SK-N-SH (cell line): ENCODE measurements around the gene FAM200A. TPM values are rescaled to one million over a fixed set of nuclear protein-coding genes. Genes with fewer than 3 reads are reported as not detected.

Experiments used
- CTCF ChIA-PET: fragments of 300-600, 350-600 bp; formaldehyde crosslinking; extraction: SDS; loops from one replicate; lab custom pipeline; 2021; lab: Yijun Ruan, JAX
- POLR2A ChIA-PET: fragments of 350-600 bp; sonication (Branson Sonifier 250); formaldehyde crosslinking; extraction: SDS; loops from one replicate; lab custom pipeline; 2020; ENCODE audit warnings: antibody characterized with exemption, inconsistent platforms; lab: Yijun Ruan, JAX
- DNase-seq: peaks from one replicate; pipeline ENCODE4 v3.0.0; 2012
- H2AFZ ChIP-seq: fragments of 200-600 bp; sonication (generic); 2 replicates; pipeline ENCODE4 v1.8.1; 2016; ENCODE audit warnings: antibody characterized with exemption, mild to moderate bottlenecking, low read depth
- H3F3A ChIP-seq: fragments of 200-600 bp; sonication (generic); replicated peaks from 2 replicates; pipeline ENCODE3; 2016; ENCODE audit warnings: antibody characterized with exemption, mild to moderate bottlenecking; ENCODE audit not compliant: insufficient read depth
- H3K27ac ChIP-seq, 2 experiments: fragments of 200-500 bp in 1 of 2; fragments of 200-600 bp in 1 of 2; sonication (Bioruptor generic) in 1 of 2; sonication (generic), shearing (Covaris generic) in 1 of 2; 2 replicates each; pipeline versions ENCODE4 v1.5.1 to v1.6.1; 2014 to 2016; ENCODE audit warnings: low read depth in 2 of 2, inconsistent platforms in 1 of 2, low read length in 1 of 2, mild to moderate bottlenecking in 1 of 2, mixed read lengths in 1 of 2
- H3K27me3 ChIP-seq: fragments of 200-600 bp; sonication (generic), shearing (Covaris generic); 2 replicates; pipeline ENCODE4 v1.6.1; 2016; ENCODE audit warnings: mixed run types; ENCODE audit not compliant: insufficient read depth
- H3K36me3 ChIP-seq, 2 experiments: fragments of 200-500 bp in 1 of 2; fragments of 200-600 bp in 1 of 2; sonication (Bioruptor generic) in 1 of 2; sonication (generic) in 1 of 2; replicated peaks in 1 of 2; 2 replicates each; pipeline versions ENCODE3 to v1.5.1; 2014 to 2016; ENCODE audit warnings: low read length in 1 of 2, mild to moderate bottlenecking in 1 of 2; ENCODE audit not compliant: insufficient read depth in 2 of 2, control insufficient read depth in 1 of 2
- H3K4me1 ChIP-seq, 2 experiments: fragments of 200-500 bp in 1 of 2; fragments of 200-600 bp in 1 of 2; sonication (Bioruptor generic) in 1 of 2; sonication (generic), shearing (Covaris generic) in 1 of 2; 2 replicates each; pipeline versions ENCODE4 v1.5.1 to v1.6.1; 2014 to 2016; ENCODE audit warnings: low read depth in 1 of 2, low read length in 1 of 2, mixed run types in 1 of 2; ENCODE audit not compliant: insufficient read depth in 2 of 2, control insufficient read depth in 1 of 2
- H3K4me2 ChIP-seq: fragments of 200-600 bp; sonication (generic), shearing (Covaris generic); 2 replicates; pipeline ENCODE4 v1.6.1; 2017; ENCODE audit warnings: mixed run types
- H3K4me3 ChIP-seq, 2 experiments: fragments of 200-500 bp in 1 of 2; fragments of 200-600 bp in 1 of 2; sonication (Bioruptor generic) in 1 of 2; sonication (generic), shearing (Covaris generic) in 1 of 2; 2 replicates each; pipeline versions ENCODE4 v1.5.1 to v1.8.1; 2014 to 2016; ENCODE audit warnings: low read depth in 2 of 2, inconsistent platforms in 1 of 2, low read length in 1 of 2, mild to moderate bottlenecking in 1 of 2, mixed read lengths in 1 of 2, moderate library complexity in 1 of 2
- H3K79me2 ChIP-seq: fragments of 200-600 bp; sonication (generic); 2 replicates; pipeline ENCODE4 v1.8.1; 2017; ENCODE audit warnings: mild to moderate bottlenecking; ENCODE audit not compliant: insufficient read depth
- H3K9ac ChIP-seq: fragments of 200-600 bp; sonication (generic); 2 replicates; pipeline ENCODE4 v1.6.1; 2017; ENCODE audit warnings: mixed run types
- H3K9me2 ChIP-seq: fragments of 200-600 bp; sonication (generic); 2 replicates; pipeline ENCODE4 v1.6.1; 2017; ENCODE audit warnings: mixed run types
- H3K9me3 ChIP-seq: fragments of 200-600 bp; sonication (generic); 2 replicates; pipeline ENCODE4 v1.6.1; 2017; ENCODE audit warnings: mixed run types, mild to moderate bottlenecking, moderate library complexity
- H4K20me1 ChIP-seq: fragments of 200-600 bp; sonication (generic); 2 replicates; pipeline ENCODE4 v1.6.1; 2017; ENCODE audit warnings: mild to moderate bottlenecking, mixed run types; ENCODE audit not compliant: insufficient read depth
- CHD2 ChIP-seq: fragments of 150-350 bp; IDR thresholded peaks from 2 replicates; pipeline ENCODE4 v1.6.1; 2018; ENCODE audit warnings: low read length; ENCODE audit not compliant: partially characterized antibody
- ELF1 ChIP-seq: IDR thresholded peaks from 2 replicates; pipeline ENCODE4 v1.4.0; 2012
- FOXJ3 ChIP-seq: sonication (generic); formaldehyde crosslinking; IDR thresholded peaks from 2 replicates; pipeline ENCODE4 v1.5.1; 2020; ENCODE audit warnings: mild to moderate bottlenecking, missing genetic modification reagents
- FOXM1 ChIP-seq: IDR thresholded peaks from 2 replicates; pipeline ENCODE4 v1.4.0; 2012; ENCODE audit warnings: low read depth, mild to moderate bottlenecking
- GABPA ChIP-seq: IDR thresholded peaks from 2 replicates; pipeline ENCODE4 v1.4.0; 2012; ENCODE audit warnings: low read depth, mild to moderate bottlenecking
- GATA2 ChIP-seq: sonication (generic); formaldehyde crosslinking; IDR thresholded peaks from 2 replicates; pipeline ENCODE4 v1.5.0; 2020; ENCODE audit warnings: mild to moderate bottlenecking, missing genetic modification reagents
- JUND ChIP-seq: IDR thresholded peaks from 2 replicates; pipeline ENCODE4 v1.4.0; 2012
- MEF2A ChIP-seq: IDR thresholded peaks from 2 replicates; pipeline ENCODE4 v1.4.0; 2012; ENCODE audit warnings: low read depth, borderline replicate concordance
- MXI1 ChIP-seq: IDR thresholded peaks from 2 replicates; pipeline ENCODE4 v1.6.1; 2012; ENCODE audit warnings: mild to moderate bottlenecking, low read depth, low read length, improper control_type of control experiment
- NFIC ChIP-seq: IDR thresholded peaks from 2 replicates; pipeline ENCODE4 v1.4.0; 2012; ENCODE audit warnings: borderline replicate concordance
- POLR2AphosphoS5 ChIP-seq: IDR thresholded peaks from 2 replicates; pipeline ENCODE4 v1.6.1; 2012; ENCODE audit warnings: low read depth, low read length
- RCOR1 ChIP-seq: fragments of 150-350 bp; IDR thresholded peaks from 2 replicates; pipeline ENCODE4 v1.6.1; 2017; ENCODE audit warnings: antibody characterized with exemption, low read length
- SIN3A ChIP-seq: IDR thresholded peaks from 2 replicates; pipeline ENCODE4 v1.6.1; 2012; ENCODE audit warnings: low read depth, mild to moderate bottlenecking, low read length, moderate library complexity, borderline replicate concordance
- TAF1 ChIP-seq: IDR thresholded peaks from 2 replicates; pipeline ENCODE4 v1.6.1; 2012; ENCODE audit warnings: low read depth, mild to moderate bottlenecking, low read length, moderate library complexity, borderline replicate concordance
- TEAD4 ChIP-seq: IDR thresholded peaks from 2 replicates; pipeline ENCODE4 v1.4.0; 2012; ENCODE audit warnings: mild to moderate bottlenecking, borderline replicate concordance; ENCODE audit not compliant: insufficient read depth
- WGBS: methylation state at CpG from one replicate; pipeline ENCODE4 v1.1.6; 2017; ENCODE audit warnings: low lambda C conversion rate; 5-methylcytosine and 5-hydroxymethylcytosine counted together
- polyA plus RNA-seq, 3 experiments: library from polyadenylated mRNA; depleted of rRNA; stranded (reverse); fragments of >200 nt; gene quantifications; 2 replicates each; pipeline ENCODE4 v1.2.3, GENCODE V29; 2012
- TF ChIP-seq, protein P1 (sequence below): fragments of 150-350 bp; IDR thresholded peaks from 2 replicates; pipeline ENCODE4 v1.6.1; 2017; ENCODE audit warnings: antibody characterized with exemption, low read length, low read depth, borderline replicate concordance
- TF ChIP-seq, protein P2 (sequence below): fragments of 150-350 bp; IDR thresholded peaks from 2 replicates; pipeline ENCODE4 v1.6.1; 2016; ENCODE audit warnings: mild to moderate bottlenecking, low read depth, low read length
- TF ChIP-seq, protein P3 (sequence below): IDR thresholded peaks from 2 replicates; pipeline ENCODE4; 2012
- TF ChIP-seq, protein P4 (sequence below): IDR thresholded peaks from 2 replicates; pipeline ENCODE4 v1.6.1; 2012; ENCODE audit warnings: mild to moderate bottlenecking, low read depth, low read length, moderate library complexity

The FAM200A gene
- polyA plus RNA-seq, 1 of the 3 experiments (the other 2 are of a cell fraction), result 6.2 TPM

DNA sequence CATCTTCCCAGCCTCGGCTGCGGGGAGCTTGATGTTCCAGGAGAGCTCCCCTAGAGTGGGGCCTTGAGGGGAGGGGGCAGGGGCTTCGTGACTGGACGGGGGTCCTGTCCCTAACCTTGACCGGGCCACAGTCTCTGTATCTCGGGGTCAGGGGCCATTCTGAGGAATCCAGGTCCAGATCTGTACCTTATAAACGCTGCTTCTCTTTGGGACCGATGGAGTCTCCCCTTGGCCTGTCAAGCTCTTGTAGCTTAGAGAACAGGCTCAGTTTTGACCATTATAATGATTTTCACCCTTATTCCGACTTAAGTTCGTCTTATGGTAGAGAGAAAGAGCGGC, 46.6 kb downstream of the FAM200A start:
- POLR2A ChIA-PET, result interaction anchor here (1.0 to 2.7 kb wide), 8 partner anchors 18 to 112 kb away, joined by 3 to 14 read pairs (median 6); partner anchors contain the start of genes BUD31, FAM200A, PDAP1 and ZNF655
- H3K4me1 ChIP-seq, result peaks cover 4 to 10% of the 10 kb centered on the region in 2 experiments; a peak in 2 of 4 replicates
- peaks cover 0 to 16% of the 10 kb centered on the region in 2 experiments for H3K36me3 ChIP-seq
- TF ChIP-seq JUND, result no peak
- no peak for TF ChIP-seq CHD2
- no peak for TF ChIP-seq POLR2AphosphoS5
- TF ChIP-seq, protein P1, sequence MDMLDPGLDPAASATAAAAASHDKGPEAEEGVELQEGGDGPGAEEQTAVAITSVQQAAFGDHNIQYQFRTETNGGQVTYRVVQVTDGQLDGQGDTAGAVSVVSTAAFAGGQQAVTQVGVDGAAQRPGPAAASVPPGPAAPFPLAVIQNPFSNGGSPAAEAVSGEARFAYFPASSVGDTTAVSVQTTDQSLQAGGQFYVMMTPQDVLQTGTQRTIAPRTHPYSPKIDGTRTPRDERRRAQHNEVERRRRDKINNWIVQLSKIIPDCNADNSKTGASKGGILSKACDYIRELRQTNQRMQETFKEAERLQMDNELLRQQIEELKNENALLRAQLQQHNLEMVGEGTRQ, result no peak
- no peak for TF ChIP-seq MXI1
- no peak for TF ChIP-seq RCOR1
- TF ChIP-seq TAF1, result no peak
- no peaks in the 10 kb centered on the region for H3K27me3 ChIP-seq
- CTCF ChIA-PET, result interaction anchor here (1.5 kb wide), 1 partner anchor 20 kb away, joined by 5 read pairs; no protein-coding TSS in a partner anchor
- H4K20me1 ChIP-seq, result no peaks in the 10 kb centered on the region; the same call in 1 of the 2 replicates
- H3F3A ChIP-seq, result peaks cover 8% of the 10 kb centered on the region
- peak overlapping the region; percentile 87 for H3K9ac ChIP-seq
- peak overlapping the region; percentile 84; the same call in 1 of the 2 replicates for H2AFZ ChIP-seq
- no peaks in the 10 kb centered on the region for H3K9me2 ChIP-seq
- 2% methylated on average over 9 of the region's 11 CpGs for WGBS
- no peaks in the 10 kb centered on the region for H3K9me3 ChIP-seq
- no peak for DNase-seq
- H3K4me3 ChIP-seq, result peak overlapping the region; percentile 62 to 98
- H3K27ac ChIP-seq, result peak overlapping the region; percentile 89 to 91
- H3K79me2 ChIP-seq, result peaks cover 65% of the 10 kb centered on the region
- H3K4me2 ChIP-seq, result peak overlapping the region; percentile 98

- ChIA-PET CTCF (interaction anchor here (0.9 to 1.5 kb wide), 3 partner anchors 21 to 112 kb away, joined by 3 to 5 read pairs (median 4); partner anchors contain the start of gene ZSCAN25), POLR2A (interaction anchor here (0.9 to 2.7 kb wide), 12 partner anchors 11 to 116 kb away, joined by 3 to 14 read pairs (median 6); partner anchors contain the start of genes BUD31, CPSF4, FAM200A and PDAP1)
- DNase-seq, result peak; percentile 95
- peak within 1 kb of the TSS; percentile 62 to 98 for H3K4me3 ChIP-seq
- no peaks in the 10 kb centered on the region for H3K27me3 ChIP-seq
- peaks cover 4 to 10% of the 10 kb centered on the region in 2 experiments; a peak in 2 of 4 replicates for H3K4me1 ChIP-seq
- peak within 1 kb of the TSS; percentile 98 for H3K4me2 ChIP-seq
- peaks cover 8% of the 10 kb centered on the region for H3F3A ChIP-seq
- peak within 1 kb of the TSS; percentile 84 for H2AFZ ChIP-seq
- under 1% methylated on average over 47 of the region's 53 CpGs for WGBS
- H4K20me1 ChIP-seq, result no peaks in the 10 kb centered on the region; the same call in 1 of the 2 replicates
- H3K9me3 ChIP-seq, result no peaks in the 10 kb centered on the region
- H3K36me3 ChIP-seq, result peaks cover 0 to 12% of the 10 kb centered on the region in 2 experiments
- H3K9me2 ChIP-seq, result no peaks in the 10 kb centered on the region
- H3K79me2 ChIP-seq, result peaks cover 64% of the 10 kb centered on the region
- peak within 1 kb of the TSS; percentile 87 for H3K9ac ChIP-seq
- peak within 1 kb of the TSS; percentile 89 to 91 for H3K27ac ChIP-seq
- TF ChIP-seq, protein P2, sequence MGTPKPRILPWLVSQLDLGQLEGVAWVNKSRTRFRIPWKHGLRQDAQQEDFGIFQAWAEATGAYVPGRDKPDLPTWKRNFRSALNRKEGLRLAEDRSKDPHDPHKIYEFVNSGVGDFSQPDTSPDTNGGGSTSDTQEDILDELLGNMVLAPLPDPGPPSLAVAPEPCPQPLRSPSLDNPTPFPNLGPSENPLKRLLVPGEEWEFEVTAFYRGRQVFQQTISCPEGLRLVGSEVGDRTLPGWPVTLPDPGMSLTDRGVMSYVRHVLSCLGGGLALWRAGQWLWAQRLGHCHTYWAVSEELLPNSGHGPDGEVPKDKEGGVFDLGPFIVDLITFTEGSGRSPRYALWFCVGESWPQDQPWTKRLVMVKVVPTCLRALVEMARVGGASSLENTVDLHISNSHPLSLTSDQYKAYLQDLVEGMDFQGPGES, result no peak
- TF ChIP-seq TAF1, result peak; percentile 98
- TF ChIP-seq, protein P3, sequence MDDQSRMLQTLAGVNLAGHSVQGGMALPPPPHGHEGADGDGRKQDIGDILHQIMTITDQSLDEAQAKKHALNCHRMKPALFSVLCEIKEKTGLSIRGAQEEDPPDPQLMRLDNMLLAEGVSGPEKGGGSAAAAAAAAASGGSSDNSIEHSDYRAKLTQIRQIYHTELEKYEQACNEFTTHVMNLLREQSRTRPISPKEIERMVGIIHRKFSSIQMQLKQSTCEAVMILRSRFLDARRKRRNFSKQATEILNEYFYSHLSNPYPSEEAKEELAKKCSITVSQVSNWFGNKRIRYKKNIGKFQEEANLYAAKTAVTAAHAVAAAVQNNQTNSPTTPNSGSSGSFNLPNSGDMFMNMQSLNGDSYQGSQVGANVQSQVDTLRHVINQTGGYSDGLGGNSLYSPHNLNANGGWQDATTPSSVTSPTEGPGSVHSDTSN, result peak; percentile 30
- no peak for TF ChIP-seq GATA2 (CRISPR knock-in tag)
- peak; percentile 99 for TF ChIP-seq ELF1
- TF ChIP-seq, protein P4, sequence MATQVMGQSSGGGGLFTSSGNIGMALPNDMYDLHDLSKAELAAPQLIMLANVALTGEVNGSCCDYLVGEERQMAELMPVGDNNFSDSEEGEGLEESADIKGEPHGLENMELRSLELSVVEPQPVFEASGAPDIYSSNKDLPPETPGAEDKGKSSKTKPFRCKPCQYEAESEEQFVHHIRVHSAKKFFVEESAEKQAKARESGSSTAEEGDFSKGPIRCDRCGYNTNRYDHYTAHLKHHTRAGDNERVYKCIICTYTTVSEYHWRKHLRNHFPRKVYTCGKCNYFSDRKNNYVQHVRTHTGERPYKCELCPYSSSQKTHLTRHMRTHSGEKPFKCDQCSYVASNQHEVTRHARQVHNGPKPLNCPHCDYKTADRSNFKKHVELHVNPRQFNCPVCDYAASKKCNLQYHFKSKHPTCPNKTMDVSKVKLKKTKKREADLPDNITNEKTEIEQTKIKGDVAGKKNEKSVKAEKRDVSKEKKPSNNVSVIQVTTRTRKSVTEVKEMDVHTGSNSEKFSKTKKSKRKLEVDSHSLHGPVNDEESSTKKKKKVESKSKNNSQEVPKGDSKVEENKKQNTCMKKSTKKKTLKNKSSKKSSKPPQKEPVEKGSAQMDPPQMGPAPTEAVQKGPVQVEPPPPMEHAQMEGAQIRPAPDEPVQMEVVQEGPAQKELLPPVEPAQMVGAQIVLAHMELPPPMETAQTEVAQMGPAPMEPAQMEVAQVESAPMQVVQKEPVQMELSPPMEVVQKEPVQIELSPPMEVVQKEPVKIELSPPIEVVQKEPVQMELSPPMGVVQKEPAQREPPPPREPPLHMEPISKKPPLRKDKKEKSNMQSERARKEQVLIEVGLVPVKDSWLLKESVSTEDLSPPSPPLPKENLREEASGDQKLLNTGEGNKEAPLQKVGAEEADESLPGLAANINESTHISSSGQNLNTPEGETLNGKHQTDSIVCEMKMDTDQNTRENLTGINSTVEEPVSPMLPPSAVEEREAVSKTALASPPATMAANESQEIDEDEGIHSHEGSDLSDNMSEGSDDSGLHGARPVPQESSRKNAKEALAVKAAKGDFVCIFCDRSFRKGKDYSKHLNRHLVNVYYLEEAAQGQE, result no peak
- TF ChIP-seq TEAD4, result no peak
- TF ChIP-seq SIN3A, result peak; percentile 80
- TF ChIP-seq NFIC, result no peak; the same call in 1 of the 2 replicates
- TF ChIP-seq GABPA, result peak; percentile 95
- TF ChIP-seq FOXM1, result peak; percentile 32; the same call in 1 of the 2 replicates
- no peak for TF ChIP-seq MEF2A
- 0 out of 2 replicates have a peak, but pooled peaks have one; percentile 44 for TF ChIP-seq FOXJ3 (CRISPR knock-in tag)
- TF ChIP-seq CHD2, result peak; percentile 97
Observed at GRCh38 chr7:99504603-99505323, 47.2 kb downstream of the FAM200A start, which contains the start of gene ZKSCAN5. Gene ZKSCAN5 (plus strand): TSS chr7:99504662. CDS start chr7:99506045, 1,383 bp downstream.
